Dendritic cell treated with granulocyte-macrophage colony-stimulating factor and Interleukin-4, amounts not matched to agents 40 ng/mL and 50 ng/mL, for 4 days (primary cell): ENCODE data around the gene COL4A1.

Source experiments
- H3K27ac Mint-ChIP-seq: one replicate; pipeline ENCODE4 v1.8.0; 2022; ENCODE audit warnings: mild to moderate bottlenecking, mixed read lengths
- H3K27me3 Mint-ChIP-seq: one replicate; pipeline ENCODE4 v1.8.0; 2022; ENCODE audit warnings: mild to moderate bottlenecking, mixed read lengths
- H3K36me3 Mint-ChIP-seq: one replicate; pipeline ENCODE4 v1.8.0; 2022; ENCODE audit warnings: low read depth, mixed read lengths
- H3K4me1 Mint-ChIP-seq: one replicate; pipeline ENCODE4 v1.8.0; 2022; ENCODE audit warnings: low read depth, mixed read lengths
- H3K4me3 Mint-ChIP-seq: one replicate; pipeline ENCODE4 v1.8.0; 2022; ENCODE audit warnings: mild to moderate bottlenecking, moderate library complexity, mixed read lengths
- H3K9me3 Mint-ChIP-seq: one replicate; pipeline ENCODE4 v1.8.0; 2022; ENCODE audit warnings: mixed read lengths
- intact Hi-C: fragments of 100-400 bp; cut with micrococcal nuclease; formaldehyde crosslinking; loops from one replicate; pipeline ENCODE4 v1.15.0; 2022

The COL4A1 gene

DNA sequence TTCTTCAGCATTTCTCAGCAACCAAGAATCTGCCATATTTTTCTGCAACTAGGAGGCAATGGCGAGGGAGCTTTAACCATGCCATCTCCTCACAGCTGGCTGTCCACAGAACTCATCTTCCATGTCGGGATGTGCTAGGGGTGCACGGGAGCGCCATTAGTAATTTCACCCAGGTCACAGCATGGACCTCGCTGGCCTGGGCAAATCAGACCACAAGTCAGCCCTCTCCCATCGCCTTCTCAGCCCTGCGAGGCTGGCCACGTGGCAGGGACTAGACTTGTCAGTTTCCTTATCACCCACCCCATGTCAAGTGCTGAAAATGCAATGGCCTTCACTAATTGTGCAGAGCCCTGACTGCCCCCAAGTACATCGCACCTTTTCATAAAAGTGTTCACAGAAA, 15.7 kb downstream of the COL4A1 start:
- H3K4me3 Mint-ChIP-seq, result no peak overlapping the region
- no peaks in the 10 kb centered on the region for H3K36me3 Mint-ChIP-seq

DNA sequence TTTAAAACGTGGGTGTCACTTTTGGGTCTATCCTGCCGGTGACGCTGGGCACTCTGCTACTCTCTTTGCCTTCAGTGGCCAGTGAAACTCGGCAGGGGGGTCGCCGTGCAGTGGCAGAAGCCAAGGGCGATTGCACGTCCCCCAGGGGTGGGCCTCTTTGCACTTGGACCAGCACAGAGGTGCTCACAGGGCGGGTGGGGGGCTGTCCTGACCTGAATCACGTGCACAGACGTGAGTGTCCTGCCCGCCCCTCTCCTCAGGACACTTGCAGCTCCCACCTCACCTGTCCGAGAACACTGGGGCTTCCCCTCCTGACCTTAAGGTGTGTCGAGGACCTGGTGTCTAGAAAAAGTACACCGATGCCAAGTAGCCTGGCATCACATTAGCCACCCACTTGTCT, 16.1 kb downstream of the COL4A1 start:
- H3K27ac Mint-ChIP-seq, result no peak overlapping the region

More for the DNA sequence above, 15.7 kb downstream of the COL4A1 start:
- Mint-ChIP-seq H3K4me1 (no peaks in the 10 kb centered on the region), H3K9me3 (no peaks in the 10 kb centered on the region), H3K27me3 (peaks cover 12% of the 10 kb centered on the region), H3K27ac (no peak overlapping the region)
- intact Hi-C loops, result no loop called here

GRCh38 chr13:110290153-110290552, 16.8 kb downstream of the COL4A1 start:
- intact Hi-C loops, result no loop called here
- H3K4me3 Mint-ChIP-seq, result no peak overlapping the region
- H3K27ac Mint-ChIP-seq, result no peak overlapping the region

More for the DNA sequence above, 16.1 kb downstream of the COL4A1 start:
- Mint-ChIP-seq H3K4me1 (no peaks in the 10 kb centered on the region), H3K27me3 (peaks cover 12% of the 10 kb centered on the region), H3K4me3 (no peak overlapping the region), H3K36me3 (no peaks in the 10 kb centered on the region), H3K9me3 (no peaks in the 10 kb centered on the region)
- intact Hi-C loops, result no loop called here

GRCh38 chr13:110289661-110290060, 17.3 kb downstream of the COL4A1 start:
- intact Hi-C loops, result no loop called here
- H3K27ac Mint-ChIP-seq, result no peak overlapping the region
- no peaks in the 10 kb centered on the region for H3K36me3 Mint-ChIP-seq
- H3K9me3 Mint-ChIP-seq, result no peaks in the 10 kb centered on the region
- H3K4me1 Mint-ChIP-seq, result no peaks in the 10 kb centered on the region
- H3K27me3 Mint-ChIP-seq, result peaks cover 4% of the 10 kb centered on the region
- H3K4me3 Mint-ChIP-seq, result no peak overlapping the region

More at GRCh38 chr13:110290153-110290552, 16.8 kb downstream of the COL4A1 start:
- no peaks in the 10 kb centered on the region for H3K36me3 Mint-ChIP-seq
- peaks cover 6% of the 10 kb centered on the region for H3K27me3 Mint-ChIP-seq
- no peaks in the 10 kb centered on the region for H3K4me1 Mint-ChIP-seq
- no peaks in the 10 kb centered on the region for H3K9me3 Mint-ChIP-seq

DNA sequence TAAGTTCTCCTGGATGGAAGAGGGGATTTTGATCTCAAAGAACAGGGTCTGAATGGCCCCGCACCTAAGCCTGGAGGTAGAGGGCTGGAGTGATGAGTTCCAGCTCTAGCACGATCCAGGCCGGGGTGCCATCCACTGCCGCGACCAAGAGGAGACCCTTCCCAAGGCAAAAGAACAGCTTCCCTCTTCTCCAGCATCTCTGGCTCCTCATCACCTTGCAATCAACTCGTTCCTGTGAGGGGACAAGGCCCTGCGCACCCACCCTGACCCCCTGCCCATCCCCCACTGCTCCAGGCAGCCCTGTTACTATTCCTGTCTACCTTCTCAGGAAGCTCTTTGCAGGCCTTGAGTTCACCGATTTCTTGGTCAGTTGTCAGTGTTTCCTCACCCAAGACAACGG, 17.8 kb downstream of the COL4A1 start:
- no peaks in the 10 kb centered on the region for H3K9me3 Mint-ChIP-seq
- H3K36me3 Mint-ChIP-seq, result no peaks in the 10 kb centered on the region
- peaks cover 4% of the 10 kb centered on the region for H3K27me3 Mint-ChIP-seq
- no peak overlapping the region for H3K27ac Mint-ChIP-seq
- H3K4me1 Mint-ChIP-seq, result no peaks in the 10 kb centered on the region
- H3K4me3 Mint-ChIP-seq, result no peak overlapping the region
- intact Hi-C loops, result no loop called here

DNA sequence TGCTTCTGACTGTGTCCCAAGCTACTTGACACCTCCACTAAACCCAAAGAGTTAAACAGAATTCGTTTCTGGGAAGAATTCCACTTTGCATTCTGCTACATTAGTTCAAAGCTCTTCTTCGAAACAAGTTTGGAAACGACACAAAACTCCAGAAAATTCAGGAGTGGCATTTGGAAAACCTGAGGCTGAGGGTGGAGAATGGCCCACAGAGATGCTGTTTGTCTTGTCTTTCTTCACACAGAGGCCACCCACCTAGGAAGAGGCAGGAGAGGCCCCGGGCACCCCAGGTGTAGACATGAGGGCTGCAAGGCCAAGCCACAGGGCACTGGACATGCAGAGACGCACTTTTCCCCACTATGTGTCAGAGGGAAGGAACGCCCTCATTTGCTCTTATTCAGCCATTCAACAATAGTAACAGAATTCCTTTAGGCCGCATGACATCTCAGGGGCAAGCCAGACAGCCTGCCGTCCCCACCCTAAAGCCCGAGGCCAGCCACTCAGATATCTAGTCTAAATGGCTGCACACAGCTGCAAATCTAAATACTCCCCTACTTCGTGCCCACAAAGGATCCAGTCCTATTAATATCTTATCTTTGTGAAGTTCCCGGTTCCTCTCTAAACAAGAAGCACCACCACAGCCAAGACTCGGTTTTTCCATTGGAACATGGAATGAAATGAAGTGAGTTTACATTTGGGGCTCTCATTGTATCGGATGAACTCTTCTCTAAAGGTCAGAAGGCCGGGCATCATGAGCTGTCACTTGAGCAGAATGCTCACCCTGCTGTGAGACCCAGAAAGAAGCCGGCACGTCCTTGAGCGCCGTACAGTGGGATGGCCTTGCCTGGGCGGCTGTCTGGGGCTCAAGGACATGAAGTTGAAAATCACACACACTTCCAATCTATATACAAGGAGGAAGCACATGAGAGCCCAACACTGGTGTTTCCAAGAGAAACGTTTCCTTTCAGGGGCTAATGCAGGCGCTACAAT, 19.8 kb downstream of the COL4A1 start:
- no peak overlapping the region for H3K4me3 Mint-ChIP-seq
- H3K27ac Mint-ChIP-seq, result no peak overlapping the region
- H3K9me3 Mint-ChIP-seq, result no peaks in the 10 kb centered on the region
- H3K36me3 Mint-ChIP-seq, result no peaks in the 10 kb centered on the region
- intact Hi-C loops, result no loop called here
- peaks cover 3% of the 10 kb centered on the region for H3K27me3 Mint-ChIP-seq
- no peaks in the 10 kb centered on the region for H3K4me1 Mint-ChIP-seq

- intact Hi-C loops, result no loop called here
- no peaks in the 10 kb centered on the region for H3K4me1 Mint-ChIP-seq
- no peaks in the 10 kb centered on the region for H3K9me3 Mint-ChIP-seq
- no peak overlapping the region for H3K4me3 Mint-ChIP-seq
- H3K27ac Mint-ChIP-seq, result no peak overlapping the region
- H3K27me3 Mint-ChIP-seq, result peaks cover 3% of the 10 kb centered on the region
- no peaks in the 10 kb centered on the region for H3K36me3 Mint-ChIP-seq
Measured at GRCh38 chr13:110285991-110286832, 20.7 kb downstream of the COL4A1 start.

- no peak overlapping the region for H3K4me3 Mint-ChIP-seq
- no peak overlapping the region for H3K27ac Mint-ChIP-seq
- no peaks in the 10 kb centered on the region for H3K9me3 Mint-ChIP-seq
- no peaks in the 10 kb centered on the region for H3K36me3 Mint-ChIP-seq
- intact Hi-C loops, result no loop called here
- peaks cover 2% of the 10 kb centered on the region for H3K27me3 Mint-ChIP-seq
- no peaks in the 10 kb centered on the region for H3K4me1 Mint-ChIP-seq
Measured at GRCh38 chr13:110284779-110285484, 22.0 kb downstream of the COL4A1 start.

- H3K36me3 Mint-ChIP-seq, result no peaks in the 10 kb centered on the region
- no peak overlapping the region for H3K27ac Mint-ChIP-seq
- H3K4me1 Mint-ChIP-seq, result no peaks in the 10 kb centered on the region
- no peak overlapping the region for H3K4me3 Mint-ChIP-seq
- H3K27me3 Mint-ChIP-seq, result peaks cover 5% of the 10 kb centered on the region
- H3K9me3 Mint-ChIP-seq, result no peaks in the 10 kb centered on the region
- intact Hi-C loops, result no loop called here
Measured at GRCh38 chr13:110283736-110284517, 23.0 kb downstream of the COL4A1 start.

DNA sequence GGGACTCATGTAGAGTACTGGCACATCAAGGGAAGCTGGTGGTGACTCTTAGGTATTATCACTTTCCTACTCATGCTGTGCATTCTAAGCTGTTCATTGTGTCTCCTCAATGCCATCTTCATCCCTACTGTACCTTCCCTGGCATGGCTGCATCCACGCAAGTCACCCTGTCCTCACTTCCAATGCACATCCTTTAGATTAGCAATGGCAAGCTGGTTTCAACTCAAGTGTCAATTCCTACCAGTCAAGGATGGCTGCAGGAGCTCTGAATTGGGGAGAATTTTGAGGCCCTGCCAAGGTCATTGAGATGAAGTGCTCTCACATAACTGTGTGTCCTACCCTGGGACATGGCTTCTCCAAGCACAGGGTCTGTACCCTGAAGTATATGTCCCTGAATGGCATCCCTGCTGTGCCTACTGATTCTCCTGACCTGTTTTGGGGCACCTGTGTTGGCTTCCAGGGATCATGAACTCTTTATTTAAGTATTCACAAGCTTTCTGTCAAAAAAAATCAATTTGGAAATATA, 24.6 kb downstream of the COL4A1 start:
- intact Hi-C loops, result no loop called here
- no peaks in the 10 kb centered on the region for H3K4me1 Mint-ChIP-seq
- no peaks in the 10 kb centered on the region for H3K9me3 Mint-ChIP-seq
- H3K27me3 Mint-ChIP-seq, result peaks cover 7% of the 10 kb centered on the region
- no peaks in the 10 kb centered on the region for H3K36me3 Mint-ChIP-seq
- no peak overlapping the region for H3K4me3 Mint-ChIP-seq
- no peak overlapping the region for H3K27ac Mint-ChIP-seq

- intact Hi-C loops, result no loop called here
- H3K27me3 Mint-ChIP-seq, result peaks cover 7% of the 10 kb centered on the region
Measured at GRCh38 chr13:110281736-110282135, 25.2 kb downstream of the COL4A1 start.

DNA sequence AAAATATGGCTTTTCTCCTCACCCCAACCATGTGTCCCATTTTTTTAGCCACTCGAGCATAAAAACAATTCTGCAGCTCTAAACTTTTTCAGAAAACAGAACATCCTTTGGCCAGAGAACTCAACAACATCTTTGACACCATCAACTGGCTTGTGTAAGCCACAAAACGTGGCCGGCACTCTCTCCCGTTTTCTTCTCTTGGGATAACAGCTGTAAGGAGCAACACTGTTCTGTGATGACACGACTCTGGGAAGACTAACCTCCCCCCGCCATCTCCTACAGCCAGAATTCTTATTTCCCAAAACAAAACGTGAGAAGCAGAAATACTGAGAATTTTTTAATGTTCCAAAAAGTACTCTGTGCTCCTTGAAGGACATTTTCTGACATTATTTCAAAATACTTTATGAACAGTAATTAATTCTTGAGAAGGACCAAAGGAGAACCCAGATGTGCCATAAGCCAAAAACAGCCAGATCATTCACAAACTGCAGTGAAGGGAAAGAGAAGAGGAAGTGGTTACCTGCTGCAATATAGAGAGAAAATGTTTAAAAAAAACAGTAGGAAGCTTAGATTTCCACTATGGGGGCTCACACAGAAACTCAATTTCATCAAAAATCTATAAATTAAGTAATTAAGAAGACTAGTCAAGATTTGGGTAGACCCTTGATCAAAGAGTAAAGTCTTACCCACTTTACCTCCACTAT, 25.8 kb downstream of the COL4A1 start:
- H3K36me3 Mint-ChIP-seq, result no peaks in the 10 kb centered on the region
- H3K4me1 Mint-ChIP-seq, result no peaks in the 10 kb centered on the region
- no peak overlapping the region for H3K27ac Mint-ChIP-seq
- H3K4me3 Mint-ChIP-seq, result no peak overlapping the region
- H3K9me3 Mint-ChIP-seq, result no peaks in the 10 kb centered on the region
- intact Hi-C loops, result no loop called here
- H3K27me3 Mint-ChIP-seq, result peaks cover 7% of the 10 kb centered on the region

More at GRCh38 chr13:110281736-110282135, 25.2 kb downstream of the COL4A1 start:
- Mint-ChIP-seq H3K9me3 (no peaks in the 10 kb centered on the region), H3K4me3 (no peak overlapping the region), H3K4me1 (no peaks in the 10 kb centered on the region), H3K36me3 (no peaks in the 10 kb centered on the region), H3K27ac (no peak overlapping the region)
